ENCODE data around the gene TOP2A. TPM values are rescaled to one million over a fixed set of nuclear protein-coding genes. Genes with fewer than 3 reads are reported as not detected.

The TOP2A gene, protein sequence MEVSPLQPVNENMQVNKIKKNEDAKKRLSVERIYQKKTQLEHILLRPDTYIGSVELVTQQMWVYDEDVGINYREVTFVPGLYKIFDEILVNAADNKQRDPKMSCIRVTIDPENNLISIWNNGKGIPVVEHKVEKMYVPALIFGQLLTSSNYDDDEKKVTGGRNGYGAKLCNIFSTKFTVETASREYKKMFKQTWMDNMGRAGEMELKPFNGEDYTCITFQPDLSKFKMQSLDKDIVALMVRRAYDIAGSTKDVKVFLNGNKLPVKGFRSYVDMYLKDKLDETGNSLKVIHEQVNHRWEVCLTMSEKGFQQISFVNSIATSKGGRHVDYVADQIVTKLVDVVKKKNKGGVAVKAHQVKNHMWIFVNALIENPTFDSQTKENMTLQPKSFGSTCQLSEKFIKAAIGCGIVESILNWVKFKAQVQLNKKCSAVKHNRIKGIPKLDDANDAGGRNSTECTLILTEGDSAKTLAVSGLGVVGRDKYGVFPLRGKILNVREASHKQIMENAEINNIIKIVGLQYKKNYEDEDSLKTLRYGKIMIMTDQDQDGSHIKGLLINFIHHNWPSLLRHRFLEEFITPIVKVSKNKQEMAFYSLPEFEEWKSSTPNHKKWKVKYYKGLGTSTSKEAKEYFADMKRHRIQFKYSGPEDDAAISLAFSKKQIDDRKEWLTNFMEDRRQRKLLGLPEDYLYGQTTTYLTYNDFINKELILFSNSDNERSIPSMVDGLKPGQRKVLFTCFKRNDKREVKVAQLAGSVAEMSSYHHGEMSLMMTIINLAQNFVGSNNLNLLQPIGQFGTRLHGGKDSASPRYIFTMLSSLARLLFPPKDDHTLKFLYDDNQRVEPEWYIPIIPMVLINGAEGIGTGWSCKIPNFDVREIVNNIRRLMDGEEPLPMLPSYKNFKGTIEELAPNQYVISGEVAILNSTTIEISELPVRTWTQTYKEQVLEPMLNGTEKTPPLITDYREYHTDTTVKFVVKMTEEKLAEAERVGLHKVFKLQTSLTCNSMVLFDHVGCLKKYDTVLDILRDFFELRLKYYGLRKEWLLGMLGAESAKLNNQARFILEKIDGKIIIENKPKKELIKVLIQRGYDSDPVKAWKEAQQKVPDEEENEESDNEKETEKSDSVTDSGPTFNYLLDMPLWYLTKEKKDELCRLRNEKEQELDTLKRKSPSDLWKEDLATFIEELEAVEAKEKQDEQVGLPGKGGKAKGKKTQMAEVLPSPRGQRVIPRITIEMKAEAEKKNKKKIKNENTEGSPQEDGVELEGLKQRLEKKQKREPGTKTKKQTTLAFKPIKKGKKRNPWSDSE (N-terminal part only)
- 1.4 and 20.0 TPM in 2 replicates for total RNA-seq (ENCODE audit: low replicate concordance)

DNA sequence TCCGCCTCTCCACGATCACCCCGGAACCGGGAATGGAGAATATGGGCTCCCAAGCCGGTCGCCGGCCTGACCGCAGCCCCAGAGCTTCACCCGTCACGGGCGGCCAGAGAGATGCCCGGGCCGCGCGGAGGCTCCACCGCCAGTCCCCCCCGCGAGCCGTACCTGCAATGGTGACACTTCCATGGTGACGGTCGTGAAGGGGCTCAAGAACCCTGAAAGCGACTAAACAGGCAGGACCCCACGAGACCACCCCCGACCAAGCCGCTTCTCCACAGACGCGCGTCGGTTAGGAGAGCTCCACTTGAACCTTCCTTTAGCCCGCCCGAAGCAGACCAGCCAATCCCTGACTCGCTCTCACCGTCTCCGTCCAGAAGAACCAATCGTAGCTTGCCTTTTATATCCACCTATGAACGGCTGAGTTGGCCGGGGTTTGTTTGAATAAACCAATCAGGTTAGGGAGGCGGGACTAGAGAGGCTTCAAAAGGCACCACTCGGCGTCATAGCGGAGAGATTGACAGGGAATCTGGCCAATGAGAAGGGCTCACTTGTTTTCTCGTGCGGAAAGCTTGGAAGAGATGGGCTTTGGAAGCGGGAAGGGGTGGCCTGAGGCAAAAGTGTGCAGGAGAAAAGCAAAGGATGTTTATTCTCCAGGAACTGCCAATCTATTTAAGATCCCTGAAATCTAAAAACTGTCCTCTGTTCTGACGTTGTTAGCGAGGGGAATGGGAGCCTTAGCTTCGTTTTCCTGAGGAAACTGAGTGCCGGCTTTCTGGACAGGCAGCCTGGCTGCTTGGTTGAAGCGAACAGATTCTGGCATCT is at the start of gene TOP2A:
TSS of gene TOP2A (minus strand) at position 288 of the 819 bp plus-strand sequence. CDS start at position 183, 105 bp downstream.

DNA sequence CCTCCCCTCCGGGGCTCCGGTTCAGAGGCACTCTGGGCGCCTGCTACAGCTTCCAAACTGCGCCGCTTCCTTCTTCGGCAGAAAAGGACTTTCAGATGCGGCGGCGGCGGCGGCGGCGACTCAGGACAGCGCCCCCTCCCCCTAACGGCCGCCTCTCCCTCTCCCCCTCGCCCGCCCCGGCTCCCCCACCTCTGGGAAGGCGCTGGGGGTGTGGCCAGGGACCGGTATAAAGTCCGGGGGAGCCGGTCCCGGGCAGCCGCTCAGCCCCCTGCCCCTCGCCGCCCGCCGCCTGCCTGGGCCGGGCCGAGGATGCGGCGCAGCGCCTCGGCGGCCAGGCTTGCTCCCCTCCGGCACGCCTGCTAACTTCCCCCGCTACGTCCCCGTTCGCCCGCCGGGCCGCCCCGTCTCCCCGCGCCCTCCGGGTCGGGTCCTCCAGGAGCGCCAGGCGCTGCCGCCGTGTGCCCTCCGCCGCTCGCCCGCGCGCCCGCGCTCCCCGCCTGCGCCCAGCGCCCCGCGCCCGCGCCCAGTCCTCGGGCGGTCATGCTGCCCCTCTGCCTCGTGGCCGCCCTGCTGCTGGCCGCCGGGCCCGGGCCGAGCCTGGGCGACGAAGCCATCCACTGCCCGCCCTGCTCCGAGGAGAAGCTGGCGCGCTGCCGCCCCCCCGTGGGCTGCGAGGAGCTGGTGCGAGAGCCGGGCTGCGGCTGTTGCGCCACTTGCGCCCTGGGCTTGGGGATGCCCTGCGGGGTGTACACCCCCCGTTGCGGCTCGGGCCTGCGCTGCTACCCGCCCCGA is 25.7 kb upstream of the TOP2A start, which contains the start of gene IGFBP4:
TSS of gene IGFBP4 (plus strand) at position 255 of the 792 bp plus-strand sequence. CDS start at position 541, 286 bp downstream.

DNA sequence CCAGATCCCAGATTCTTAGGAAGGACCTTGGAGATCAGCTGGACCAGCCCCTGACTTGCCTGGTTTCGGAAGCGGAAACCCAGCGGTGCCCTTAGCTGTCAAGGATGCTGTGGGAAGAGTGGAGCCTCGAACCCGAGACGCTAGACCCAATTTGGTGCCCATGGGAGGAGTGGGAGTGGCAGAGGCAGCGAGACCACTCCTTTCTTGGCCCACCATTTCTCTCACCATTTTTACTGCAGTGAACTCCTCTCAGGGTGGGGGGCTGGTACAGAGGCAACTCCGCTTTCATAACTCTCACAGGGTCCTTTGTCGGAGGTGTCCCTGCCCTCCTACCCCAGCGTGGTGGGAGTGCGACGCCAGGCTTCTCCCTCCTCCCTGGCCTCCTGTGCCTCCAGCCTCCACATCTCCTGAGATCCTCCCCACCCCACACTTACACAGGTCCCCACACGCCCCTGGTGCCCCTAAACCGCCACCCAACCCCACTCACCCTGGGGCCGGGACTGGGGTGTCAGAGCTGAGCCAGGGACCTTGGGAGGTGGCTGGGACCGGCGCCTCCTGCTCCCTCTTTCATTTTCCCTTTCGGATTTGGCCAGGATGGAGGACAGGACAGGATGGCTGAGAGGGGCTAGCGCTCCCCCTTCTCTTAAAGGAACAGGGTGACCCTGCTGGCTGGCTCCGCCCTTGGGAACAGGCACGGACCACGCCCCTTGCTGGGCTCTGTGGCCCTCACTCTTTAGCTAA is 53.4 kb downstream of the TOP2A start, which contains the start of gene GJD3:
TSS of gene GJD3 (minus strand) at position 617 of the 741 bp plus-strand sequence. CDS start 922 bp downstream, outside the sequence.

Other genes with a start within 250 kb of the TOP2A start
- 0.70 and 0.98 TPM in 2 replicates for gene RAPGEFL1, start 240.4 kb downstream of the TOP2A start, total RNA-seq (ENCODE audit: low replicate concordance)
- 3.6 and 4.1 TPM in 2 replicates for gene WIPF2, start 198.6 kb downstream of the TOP2A start, total RNA-seq (ENCODE audit: low replicate concordance)
- gene CDC6, start 130.0 kb downstream of the TOP2A start, total RNA-seq (ENCODE audit: low replicate concordance): 1.5 and 5.6 TPM in 2 replicates
- 5.7 and 11.7 TPM in 2 replicates for gene RARA, start 108.7 kb downstream of the TOP2A start, total RNA-seq (ENCODE audit: low replicate concordance)
- 0.23 and 0.35 TPM in 2 replicates for gene GJD3, start 53.2 kb downstream of the TOP2A start, total RNA-seq (ENCODE audit: low replicate concordance)
- 92.4 and 288 TPM in 2 replicates for gene IGFBP4, start 25.6 kb upstream of the TOP2A start, total RNA-seq (ENCODE audit: low replicate concordance)
- not detected in 2 replicates for gene TNS4, start 83.7 kb upstream of the TOP2A start, total RNA-seq (ENCODE audit: low replicate concordance)
- not detected in 2 replicates for gene CCR7, start 147.6 kb upstream of the TOP2A start, total RNA-seq (ENCODE audit: low replicate concordance)
- gene SMARCE1, start 229.9 kb upstream of the TOP2A start, total RNA-seq (ENCODE audit: low replicate concordance): 68.1 and 78.9 TPM in 2 replicates
- gene KRT222, start 247.3 kb upstream of the TOP2A start, total RNA-seq (ENCODE audit: low replicate concordance): 1.3 TPM in 1 of 2 replicates, not detected in the other

All from smooth muscle cell of the coronary artery (primary cell).